NOMO-1 treated with dmso at 0.1 percent for 144 hours (cell line): ENCODE measurements around the gene CTNS.

Source experiments
- DNase-seq: peaks from one replicate; lab custom pipeline; 2025; ENCODE audit not compliant: unreplicated experiment; lab: John Stamatoyannopoulos, UW

The CTNS gene

GRCh38 chr17:3657874-3658783 is 21.6 kb downstream of the CTNS start:
- no peak for DNase-seq

GRCh38 chr17:3658784-3659449 is 22.4 kb downstream of the CTNS start:
- DNase-seq: no peak

- no peak for DNase-seq
Observed at GRCh38 chr17:3659541-3660111, 23.1 kb downstream of the CTNS start.

- no peak for DNase-seq
Observed at GRCh38 chr17:3660311-3660891, 23.8 kb downstream of the CTNS start.

GRCh38 chr17:3663102-3664011 is 26.8 kb downstream of the CTNS start:
- no peak for DNase-seq

- no peak for DNase-seq
Observed at GRCh38 chr17:3665834-3666233, 29.3 kb downstream of the CTNS start.

GRCh38 chr17:3666516-3666915 is 30.0 kb downstream of the CTNS start:
- no peak for DNase-seq

GRCh38 chr17:3667366-3668278 is 31.1 kb downstream of the CTNS start:
- no peak for DNase-seq

- DNase-seq: peak; percentile 94
Observed at GRCh38 chr17:3668279-3669084, 31.9 kb downstream of the CTNS start, which contains the start of the genes EMC6 and TAX1BP3. TSS of gene EMC6 (plus strand) at chr17:3668812. CDS start at chr17:3669147, 335 bp downstream. TSS of gene TAX1BP3 (minus strand) at chr17:3668578. CDS start at chr17:3668526, 52 bp downstream.

GRCh38 chr17:3669085-3669347 is 32.5 kb downstream of the CTNS start:
- no peak for DNase-seq

- no peak for DNase-seq
Observed at GRCh38 chr17:3669548-3669947, 33.0 kb downstream of the CTNS start.

- DNase-seq: no peak
Observed at GRCh38 chr17:3672571-3672970, 36.0 kb downstream of the CTNS start.

- no peak for DNase-seq
Observed at GRCh38 chr17:3675886-3676285, 39.3 kb downstream of the CTNS start.

GRCh38 chr17:3678095-3678820 is 41.7 kb downstream of the CTNS start:
- DNase-seq: no peak

- no peak for DNase-seq
Observed at GRCh38 chr17:3678821-3679530, 42.4 kb downstream of the CTNS start.

GRCh38 chr17:3679531-3680126 is 43.1 kb downstream of the CTNS start:
- DNase-seq: no peak

GRCh38 chr17:3681057-3681456 is 44.5 kb downstream of the CTNS start:
- DNase-seq: no peak
